CD14-positive monocyte (primary cell): ENCODE results near the gene PAX8. TPM values are rescaled to one million over a fixed set of nuclear protein-coding genes. Genes with fewer than 3 reads are reported as not detected.

Experiments
- DNase-seq, 3 donors: peaks; one replicate each; pipeline ENCODE4 v3.0.0-alpha.2; 2011 to 2022
- H2AFZ ChIP-seq: 2 replicates; pipeline ENCODE4 v1.6.0; 2012; ENCODE audit warnings: mild to moderate bottlenecking, low read depth, low read length, inconsistent platforms; ENCODE audit not compliant: insufficient read depth, poor library complexity, severe bottlenecking
- H3K27ac ChIP-seq, 2 donors: 1 replicate in 1 of 2; 2 replicates in 1 of 2; pipeline ENCODE4 v1.5.1; 2012 to 2013; ENCODE audit warnings: low read length in 2 of 2, control low read depth in 1 of 2, inconsistent platforms in 1 of 2, low read depth in 1 of 2, mild to moderate bottlenecking in 1 of 2
- H3K27me3 ChIP-seq, 2 donors: one replicate each; pipeline versions ENCODE4 v1.6.0 to v1.6.1; 2011 to 2013; ENCODE audit warnings: low read length in 2 of 2; ENCODE audit not compliant: control insufficient read depth in 2 of 2, insufficient read depth in 2 of 2
- H3K36me3 ChIP-seq, 2 donors: replicated peaks in 1 of 2; 1 replicate in 1 of 2; 2 replicates in 1 of 2; pipeline versions ENCODE4 v1.5.1 to v1.6.1; 2012 to 2013; ENCODE audit warnings: low read length in 2 of 2, control low read depth in 1 of 2, inconsistent platforms in 1 of 2, mild to moderate bottlenecking in 1 of 2; ENCODE audit not compliant: insufficient read depth in 2 of 2, control insufficient read depth in 1 of 2
- H3K4me1 ChIP-seq, 2 donors: 1 replicate in 1 of 2; 2 replicates in 1 of 2; pipeline versions ENCODE4 v1.5.1 to v1.6.1; 2012 to 2013; ENCODE audit warnings: low read length in 2 of 2, control low read depth in 1 of 2, inconsistent platforms in 1 of 2, mild to moderate bottlenecking in 1 of 2, moderate library complexity in 1 of 2; ENCODE audit not compliant: insufficient read depth in 2 of 2, control insufficient read depth in 1 of 2
- H3K4me2 ChIP-seq: replicated peaks from 2 replicates; pipeline ENCODE3; 2012; ENCODE audit warnings: low read length, moderate library complexity, mild to moderate bottlenecking; ENCODE audit not compliant: poor library complexity, severe bottlenecking; ENCODE audit errors: extremely low read depth
- H3K4me3 ChIP-seq, 3 experiments: fragments of 200-600 bp in 1 of 3; sonication (generic) in 1 of 3; replicated peaks in 1 of 3; 1 replicate in 2 of 3; 2 replicates in 1 of 3; pipeline ENCODE4 v1.5.1; 2011 to 2013; ENCODE audit warnings: low read length in 3 of 3, mild to moderate bottlenecking in 3 of 3, control low read depth in 2 of 3, low read depth in 2 of 3, inconsistent platforms in 1 of 3, moderate library complexity in 1 of 3
- H3K79me2 ChIP-seq: 2 replicates; pipeline ENCODE4 v1.6.0; 2012; ENCODE audit warnings: mild to moderate bottlenecking, control low read depth, inconsistent platforms, low read length, moderate library complexity; ENCODE audit not compliant: insufficient read depth
- H3K9ac ChIP-seq: 2 replicates; pipeline ENCODE4 v1.6.0; 2017; ENCODE audit warnings: low read length, mild to moderate bottlenecking; ENCODE audit not compliant: insufficient read depth, poor library complexity, severe bottlenecking
- H3K9me3 ChIP-seq, 2 donors: replicated peaks in 1 of 2; 1 replicate in 1 of 2; 2 replicates in 1 of 2; pipeline versions ENCODE4 v1.5.1 to v1.6.1; 2012 to 2013; ENCODE audit warnings: low read length in 2 of 2, control low read depth in 1 of 2; ENCODE audit not compliant: control insufficient read depth in 1 of 2, insufficient read depth in 1 of 2
- H4K20me1 ChIP-seq: 2 replicates; pipeline ENCODE4 v1.6.0; 2012; ENCODE audit warnings: mild to moderate bottlenecking, low read length, control low read depth, moderate library complexity; ENCODE audit not compliant: insufficient read depth
- H3K27ac Mint-ChIP-seq, 7 donors: one replicate each; pipeline ENCODE4 v1.8.0; 2020; ENCODE audit warnings: mild to moderate bottlenecking in 7 of 7, mixed read lengths in 7 of 7, moderate library complexity in 6 of 7, inconsistent platforms in 2 of 7
- H3K27me3 Mint-ChIP-seq, 3 donors: one replicate each; pipeline ENCODE4 v1.8.0; 2021 to 2022; ENCODE audit warnings: low read depth in 3 of 3, mild to moderate bottlenecking in 3 of 3, mixed read lengths in 3 of 3, moderate library complexity in 3 of 3, inconsistent platforms in 1 of 3
- H3K36me3 Mint-ChIP-seq, 2 donors: one replicate each; pipeline ENCODE4 v1.8.0; 2020; ENCODE audit warnings: mixed read lengths in 2 of 2, inconsistent platforms in 1 of 2, mild to moderate bottlenecking in 1 of 2
- H3K4me1 Mint-ChIP-seq: one replicate; pipeline ENCODE4 v1.8.0; 2020; ENCODE audit warnings: mild to moderate bottlenecking, mixed read lengths
- H3K4me3 Mint-ChIP-seq, 2 donors: one replicate each; pipeline ENCODE4 v1.8.0; 2020; ENCODE audit warnings: mild to moderate bottlenecking in 2 of 2, mixed read lengths in 2 of 2, moderate library complexity in 1 of 2
- H3K9me3 Mint-ChIP-seq, 7 donors: one replicate each; pipeline ENCODE4 v1.8.0; 2020 to 2022; ENCODE audit warnings: mixed read lengths in 7 of 7, mild to moderate bottlenecking in 6 of 7, moderate library complexity in 6 of 7, inconsistent platforms in 2 of 7
- CTCF ChIP-seq: fragments of 200-600 bp; IDR thresholded peaks from one replicate; pipeline ENCODE4 v1.8.0; 2022; ENCODE audit warnings: antibody characterized with exemption, mild to moderate bottlenecking
- WGBS: methylation state at CpG from one replicate; pipeline ENCODE4 v1.1.5; 2013; ENCODE audit warnings: missing lambda C conversion rate; ENCODE audit not compliant: insufficient coverage; 5-methylcytosine and 5-hydroxymethylcytosine counted together
- intact Hi-C, 2 donors: fragments of 100-400 bp; cut with micrococcal nuclease; formaldehyde crosslinking; loops; one replicate each; pipeline versions ENCODE4 v1.15.0 to v1.15.1; 2023
- polyA plus RNA-seq, 3 donors: library from polyadenylated mRNA; depleted of rRNA in 1 of 3; unstranded in 2 of 3; stranded (reverse) in 1 of 3; fragments of 300-500 nt in 2 of 3; fragments of >200 nt in 1 of 3; fragmentation: Illumina TruSeq in 2 of 3; gene quantifications; 1 replicate in 2 of 3; 2 replicates in 1 of 3; pipeline ENCODE4 v1.2.3, GENCODE V29; 2012 to 2021

Gene PAX8
- polyA plus RNA-seq, 3 donors: 0.26 to 0.47 (median 0.36) TPM

GRCh38 chr2:113245276-113245711 is 33.4 kb downstream of the PAX8 start:
- no peak overlapping the region for H3K27ac ChIP-seq
- intact Hi-C loops: loop anchor here (5.0 kb wide), 2 partner anchors 38 to 142 kb away; no protein-coding TSS in a partner anchor
- H3K4me1 ChIP-seq: peaks cover 1 to 12% of the 10 kb centered on the region in 2 donors
- Mint-ChIP-seq H3K4me3 (no peak overlapping the region), H3K27ac (peak overlapping the region in 2 of 7 donors; percentile 0 to 28), H3K4me1 (peaks cover 18% of the 10 kb centered on the region), H3K36me3 (peaks cover 0 to 10% of the 10 kb centered on the region in 2 donors), H3K9me3 (peaks cover 0 to 4% (median 2%) of the 10 kb centered on the region in 7 donors), H3K27me3 (peaks cover 2 to 4% (median 3%) of the 10 kb centered on the region in 3 donors)
- H2AFZ ChIP-seq: no peak overlapping the region
- no peak for TF ChIP-seq CTCF
- H3K9me3 ChIP-seq: no peaks in the 10 kb centered on the region
- no peaks in the 10 kb centered on the region for H4K20me1 ChIP-seq
- H3K4me2 ChIP-seq: no peak overlapping the region
- no peak overlapping the region for H3K4me3 ChIP-seq
- no peaks in the 10 kb centered on the region for H3K27me3 ChIP-seq
- 100% methylated on average over 3 of the region's 3 CpGs for WGBS
- no peaks in the 10 kb centered on the region for H3K79me2 ChIP-seq
- H3K9ac ChIP-seq: no peak overlapping the region
- H3K36me3 ChIP-seq: no peaks in the 10 kb centered on the region
- DNase-seq: no peak

GRCh38 chr2:113242327-113242726 is 36.4 kb downstream of the PAX8 start:
- no peak for DNase-seq
- intact Hi-C loops: no loop called here
- no peak overlapping the region for H3K27ac ChIP-seq
- no peak overlapping the region for H3K4me3 ChIP-seq
- peaks cover 0 to 4% (median 0%) of the 10 kb centered on the region in 7 donors for H3K9me3 Mint-ChIP-seq
- no peaks in the 10 kb centered on the region for H3K9me3 ChIP-seq
- H3K4me1 Mint-ChIP-seq: peaks cover 37% of the 10 kb centered on the region
- peak overlapping the region in 3 of 7 donors; percentile 26 to 68 (median 63) for H3K27ac Mint-ChIP-seq
- no peaks in the 10 kb centered on the region for H3K79me2 ChIP-seq
- no peaks in the 10 kb centered on the region for H3K36me3 ChIP-seq
- H3K9ac ChIP-seq: no peak overlapping the region
- no peak overlapping the region for H2AFZ ChIP-seq
- H3K4me3 Mint-ChIP-seq: no peak overlapping the region
- WGBS: 98% methylated on average over 6 of the region's 6 CpGs
- peaks cover 4 to 14% of the 10 kb centered on the region in 2 donors for H3K36me3 Mint-ChIP-seq
- peaks cover 20 to 22% of the 10 kb centered on the region in 2 donors for H3K4me1 ChIP-seq
- TF ChIP-seq CTCF: no peak
- no peaks in the 10 kb centered on the region for H3K27me3 ChIP-seq
- H3K4me2 ChIP-seq: no peak overlapping the region
- H4K20me1 ChIP-seq: no peaks in the 10 kb centered on the region
- H3K27me3 Mint-ChIP-seq: peaks cover 2 to 4% (median 3%) of the 10 kb centered on the region in 3 donors
